T-cell (primary cell): ENCODE results near the gene SLC30A2. TPM values are rescaled to one million over a fixed set of nuclear protein-coding genes. Genes with fewer than 3 reads are reported as not detected.
A peak's percentile ranks its signal among the peaks of the same experiment; 100 is the strongest.

ENCODE experiments used
- ATAC-seq, 4 experiments: fragments of 200-7000 bp in 3 of 4; fragments of 150-1000 bp in 1 of 4; cut with Tn5 transposase; replicated peaks in 1 of 4; 1 replicate in 3 of 4; 2 replicates in 1 of 4; pipeline ENCODE4 v1.10.0; 2021; ENCODE audit warnings: moderate library complexity in 3 of 4, mild to moderate bottlenecking in 2 of 4, moderate number of reproducible peaks in 1 of 4
- CTCF ChIA-PET, 2 donors: fragments of 300-600 bp; sonication (Branson Sonifier 250); formaldehyde crosslinking; loops; one replicate each; lab custom pipeline; 2022; ENCODE audit warnings: antibody characterized with exemption in 2 of 2; lab: Charles Lee
- POLR2A ChIA-PET, 2 donors: fragments of 300-600 bp; sonication (Branson Sonifier 250); formaldehyde crosslinking; loops; one replicate each; lab custom pipeline; 2022; ENCODE audit warnings: antibody characterized with exemption in 2 of 2; lab: Charles Lee
- DNase-seq, 35 experiments: peaks; one replicate each; pipeline versions ENCODE4 v3.0.0 to v3.0.0-alpha.2; 2013 to 2023
- H3K27ac ChIP-seq: one replicate; pipeline ENCODE4 v1.5.1; 2013; ENCODE audit warnings: low read length
- H3K27me3 ChIP-seq, 2 experiments: replicated peaks in 1 of 2; 1 replicate in 1 of 2; 2 replicates in 1 of 2; pipeline versions ENCODE4 v1.6.1 to v1.7.0; 2013; ENCODE audit warnings: low read length in 1 of 2, mixed read lengths in 1 of 2; ENCODE audit not compliant: control insufficient read depth in 2 of 2, insufficient read depth in 2 of 2; ENCODE audit errors: extremely low read depth in 1 of 2
- H3K36me3 ChIP-seq, 2 donors: 1 replicate in 1 of 2; 2 replicates in 1 of 2; pipeline versions ENCODE4 v1.6.1 to v1.7.0; 2013; ENCODE audit warnings: low read length in 1 of 2; ENCODE audit not compliant: control insufficient read depth in 2 of 2, insufficient read depth in 1 of 2; ENCODE audit errors: extremely low read depth in 1 of 2
- H3K4me1 ChIP-seq, 2 experiments: 1 replicate in 1 of 2; 2 replicates in 1 of 2; pipeline versions ENCODE4 v1.6.1 to v1.7.0; 2013; ENCODE audit warnings: low read length in 2 of 2, mixed read lengths in 1 of 2; ENCODE audit not compliant: insufficient read depth in 2 of 2, control insufficient read depth in 1 of 2; ENCODE audit errors: extremely low read depth in 1 of 2
- H3K4me3 ChIP-seq, 2 donors: 1 replicate in 1 of 2; 2 replicates in 1 of 2; pipeline versions ENCODE4 v1.5.1 to v1.7.0; 2013; ENCODE audit warnings: mild to moderate bottlenecking in 2 of 2, low read length in 1 of 2, moderate library complexity in 1 of 2; ENCODE audit not compliant: control insufficient read depth in 1 of 2; ENCODE audit errors: extremely low read depth in 1 of 2
- H3K9me3 ChIP-seq: 2 replicates; pipeline ENCODE4 v1.7.0; 2013
- H3K27ac Mint-ChIP-seq, 2 donors: one replicate each; pipeline ENCODE4 v1.8.0; 2020 to 2021; ENCODE audit warnings: mild to moderate bottlenecking in 2 of 2, mixed read lengths in 2 of 2
- H3K27me3 Mint-ChIP-seq, 2 donors: one replicate each; pipeline ENCODE4 v1.8.0; 2021 to 2022; ENCODE audit warnings: mixed read lengths in 2 of 2
- H3K36me3 Mint-ChIP-seq: one replicate; pipeline ENCODE4 v1.8.0; 2021; ENCODE audit warnings: mixed read lengths
- H3K4me1 Mint-ChIP-seq, 3 donors: one replicate each; pipeline ENCODE4 v1.8.0; 2020 to 2022; ENCODE audit warnings: mixed read lengths in 3 of 3, mild to moderate bottlenecking in 1 of 3
- H3K4me3 Mint-ChIP-seq, 3 donors: one replicate each; pipeline ENCODE4 v1.8.0; 2020 to 2022; ENCODE audit warnings: mild to moderate bottlenecking in 3 of 3, mixed read lengths in 3 of 3, moderate library complexity in 3 of 3
- H3K9me3 Mint-ChIP-seq, 3 donors: one replicate each; pipeline ENCODE4 v1.8.0; 2020 to 2022; ENCODE audit warnings: mixed read lengths in 3 of 3
- WGBS: methylation state at CpG from one replicate; pipeline ENCODE4 v1.1.5; 2013; ENCODE audit warnings: missing lambda C conversion rate; ENCODE audit not compliant: insufficient coverage; 5-methylcytosine and 5-hydroxymethylcytosine counted together
- total RNA-seq, 35 experiments: library from RNA in 6 of 35; stranded (reverse) in 6 of 35; fragments of 120-200 nt in 1 of 35; gene quantifications; one replicate each; pipeline versions ENCODE4 v1.2.1 to v1.2.4 and lab custom pipeline; 2013 to 2026

SLC30A2 gene
- total RNA-seq, 5 donors from 2014 or later (not counting 1 experiment from before 2014, with no cell fraction given), result 0.13 to 0.38 (median 0.19) TPM; not detected in 2

- H3K36me3 ChIP-seq, result no peaks in the 10 kb centered on the region
- Mint-ChIP-seq H3K4me1 (peaks cover 63 to 67% (median 65%) of the 10 kb centered on the region in 3 donors), H3K4me3 (no peak overlapping the region), H3K36me3 (no peaks in the 10 kb centered on the region), H3K27me3 (no peaks in the 10 kb centered on the region), H3K9me3 (no peaks in the 10 kb centered on the region), H3K27ac (peak overlapping the region; percentile 12 to 65)
- no peak overlapping the region for H3K27ac ChIP-seq
- peaks cover 28 to 61% of the 10 kb centered on the region in 2 experiments for H3K4me1 ChIP-seq
- DNase-seq (no peak), ATAC-seq (no peak)
- H3K9me3 ChIP-seq, result no peaks in the 10 kb centered on the region
- no peak overlapping the region for H3K4me3 ChIP-seq
- 100% methylated on average over 1 of the region's 3 CpGs for WGBS
- POLR2A ChIA-PET, result no interaction called here
- H3K27me3 ChIP-seq, result no peaks in the 10 kb centered on the region
- CTCF ChIA-PET, result interaction anchor here (0.5 to 10.8 kb wide), 3 partner anchors 51 to 1167 kb away, joined by 3 to 311 read pairs (median 3); partner anchors contain the start of gene STMN1 (in 1 of the 2)
These were observed 51.3 kb downstream of the SLC30A2 start for GRCh38 chr1:25994402-25995150.

DNA sequence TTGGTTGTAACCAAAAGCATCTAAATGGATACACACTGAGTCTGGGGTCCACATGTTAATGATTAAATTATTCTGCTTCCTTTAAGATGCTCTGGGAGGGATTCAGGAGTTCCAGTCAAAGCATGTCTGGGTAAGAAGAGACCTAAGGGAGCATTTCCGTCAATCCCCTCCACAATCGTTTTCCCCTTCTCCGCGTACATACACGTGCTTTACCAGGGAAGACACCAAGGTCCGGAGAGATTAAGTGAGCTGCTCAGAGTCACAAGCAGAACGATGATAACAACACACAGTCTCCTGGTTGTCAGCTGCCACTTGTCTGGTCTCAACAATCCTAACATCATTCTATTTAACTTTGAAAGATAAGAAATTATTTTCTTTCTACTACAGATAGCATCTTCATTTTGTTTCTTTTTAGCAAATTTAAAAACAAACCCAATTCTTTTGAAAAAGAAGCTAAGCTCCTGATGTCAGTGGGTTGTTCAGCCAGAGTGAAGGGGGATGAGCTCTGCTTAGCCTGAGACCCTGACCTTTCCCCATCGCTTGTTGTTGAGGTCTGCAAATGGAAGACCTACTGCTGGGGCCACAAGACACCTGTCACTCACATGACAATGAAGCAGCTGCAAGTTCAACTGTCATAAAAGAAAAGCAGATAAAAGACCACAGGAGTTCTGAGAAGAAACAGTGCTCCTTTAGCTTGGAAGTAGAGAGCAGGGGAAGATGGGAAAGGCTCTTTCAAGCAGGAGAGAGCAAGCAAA lies 52.5 kb downstream of the SLC30A2 start:
- H3K9me3 Mint-ChIP-seq, result no peaks in the 10 kb centered on the region
- ChIA-PET CTCF (interaction anchor here in 1 of 2 donors (10.8 kb wide), 1 partner anchor 92 kb away, joined by 311 read pairs; the partner anchor contains the start of gene STMN1), POLR2A (no interaction called here)
- no peak for ATAC-seq
- no peaks in the 10 kb centered on the region for H3K27me3 Mint-ChIP-seq
- Histone ChIP-seq H3K9me3 (no peaks in the 10 kb centered on the region), H3K4me3 (no peak overlapping the region), H3K27ac (no peak overlapping the region), H3K4me1 (peaks cover 35 to 68% of the 10 kb centered on the region in 2 experiments), H3K36me3 (no peaks in the 10 kb centered on the region), H3K27me3 (no peaks in the 10 kb centered on the region)
- H3K4me3 Mint-ChIP-seq, result peak overlapping the region in 1 of 3 donors; percentile 7
- 80% methylated on average over 1 of the region's 8 CpGs for WGBS
- peaks cover 73 to 75% (median 74%) of the 10 kb centered on the region in 3 donors for H3K4me1 Mint-ChIP-seq
- peak overlapping the region; percentile 41 to 80 for H3K27ac Mint-ChIP-seq
- no peak for DNase-seq
- peaks cover 6% of the 10 kb centered on the region for H3K36me3 Mint-ChIP-seq

GRCh38 chr1:25992689-25993171 lies 53.2 kb downstream of the SLC30A2 start:
- Mint-ChIP-seq H3K9me3 (no peaks in the 10 kb centered on the region), H3K36me3 (peaks cover 9% of the 10 kb centered on the region), H3K27me3 (no peaks in the 10 kb centered on the region), H3K4me3 (peak overlapping the region in 1 of 3 donors; percentile 7), H3K27ac (peak overlapping the region; percentile 57 to 80), H3K4me1 (peaks cover 75 to 78% (median 76%) of the 10 kb centered on the region in 3 donors)
- H3K4me1 ChIP-seq, result peaks cover 37 to 72% of the 10 kb centered on the region in 2 experiments
- 81% methylated on average over 9 of the region's 9 CpGs for WGBS
- H3K27me3 ChIP-seq, result no peaks in the 10 kb centered on the region
- CTCF ChIA-PET, result interaction anchor here in 1 of 2 donors (0.8 kb wide), 1 partner anchor 185 kb away, joined by 3 read pairs; no protein-coding TSS in a partner anchor
- peaks cover 0 to 4% of the 10 kb centered on the region in 2 donors for H3K36me3 ChIP-seq
- H3K9me3 ChIP-seq, result no peaks in the 10 kb centered on the region
- ATAC-seq (no peak), DNase-seq (no peak)
- H3K4me3 ChIP-seq, result no peak overlapping the region
- POLR2A ChIA-PET, result no interaction called here
- H3K27ac ChIP-seq, result no peak overlapping the region

GRCh38 chr1:25991937-25992688 lies 53.8 kb downstream of the SLC30A2 start:
- H3K27me3 Mint-ChIP-seq, result no peaks in the 10 kb centered on the region
- Histone ChIP-seq H3K36me3 (peaks cover 0 to 9% of the 10 kb centered on the region in 2 donors), H3K27me3 (no peaks in the 10 kb centered on the region), H3K9me3 (no peaks in the 10 kb centered on the region), H3K27ac (peak overlapping the region; percentile 35), H3K4me1 (peaks cover 35 to 72% of the 10 kb centered on the region in 2 experiments), H3K4me3 (no peak overlapping the region)
- DNase-seq (no peak), ATAC-seq (no peak)
- peak overlapping the region; percentile 31 to 80 for H3K27ac Mint-ChIP-seq
- ChIA-PET POLR2A (interaction anchor here in 1 of 2 donors (0.5 kb wide), 1 partner anchor 1780 kb away, joined by 4 read pairs; no protein-coding TSS in a partner anchor), CTCF (interaction anchor here in 1 of 2 donors (0.8 to 2.7 kb wide), 3 partner anchors 87 to 184 kb away, joined by 3 to 15 read pairs (median 4); no protein-coding TSS in a partner anchor)
- H3K36me3 Mint-ChIP-seq, result peaks cover 13% of the 10 kb centered on the region
- 100% methylated on average over 1 of the region's 5 CpGs for WGBS
- H3K4me1 Mint-ChIP-seq, result peaks cover 73 to 79% (median 74%) of the 10 kb centered on the region in 3 donors
- no peaks in the 10 kb centered on the region for H3K9me3 Mint-ChIP-seq
- H3K4me3 Mint-ChIP-seq, result peak overlapping the region in 2 of 3 donors; percentile 2 to 30

DNA sequence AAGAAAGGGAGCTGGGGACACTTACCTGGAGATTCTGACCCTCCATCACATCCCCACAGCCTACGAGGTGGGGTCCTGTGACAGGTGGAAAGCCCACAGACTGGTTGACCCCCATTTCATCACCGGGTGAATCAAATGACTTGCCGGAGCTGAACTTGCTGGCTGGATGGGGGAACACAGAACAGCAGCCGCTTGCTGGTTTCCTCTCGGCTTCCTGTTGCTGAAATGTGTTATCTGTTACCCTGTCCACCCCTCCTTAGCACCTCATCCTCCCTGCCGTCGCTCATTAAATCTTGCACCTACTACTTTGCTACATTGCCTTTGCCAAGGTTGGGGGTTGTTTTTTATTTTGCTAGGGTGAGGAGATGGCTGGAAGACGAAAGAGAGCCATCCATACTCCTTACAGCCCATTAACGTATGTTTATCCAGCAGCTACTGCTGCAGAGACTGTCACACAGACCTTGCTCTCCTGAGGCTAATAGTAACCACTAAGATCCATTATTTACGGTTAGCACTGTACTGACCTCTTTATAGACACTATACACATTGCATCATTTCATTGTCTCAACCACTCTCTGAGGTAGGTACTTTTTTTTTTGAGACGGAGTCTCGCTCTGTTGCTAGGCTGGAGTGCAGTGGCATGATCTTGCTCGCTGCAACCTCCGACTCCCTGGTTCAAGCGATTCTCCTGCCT lies 55.1 kb downstream of the SLC30A2 start:
- CTCF ChIA-PET, result interaction anchor here in 1 of 2 donors (0.9 to 3.5 kb wide), 4 partner anchors 7 to 100 kb away, joined by 3 to 20 read pairs (median 10); partner anchors contain the start of gene PAFAH2
- peak overlapping the region; percentile 58 to 88 for H3K4me3 ChIP-seq
- no peaks in the 10 kb centered on the region for H3K9me3 Mint-ChIP-seq

More for the DNA sequence above, 55.1 kb downstream of the SLC30A2 start:
- H3K4me3 Mint-ChIP-seq, result peak overlapping the region; percentile 79 to 89 (median 88)
- H3K36me3 ChIP-seq, result peaks cover 0 to 17% of the 10 kb centered on the region in 2 donors
- ATAC-seq, result peak; percentile 93 to 99 (median 96)
- H3K4me1 ChIP-seq, result peaks cover 30 to 73% of the 10 kb centered on the region in 2 experiments
- H3K36me3 Mint-ChIP-seq, result peaks cover 19% of the 10 kb centered on the region
- peak overlapping the region; percentile 69 for H3K27ac ChIP-seq
- no peaks in the 10 kb centered on the region for H3K27me3 ChIP-seq
- WGBS, result 34% methylated on average over 7 of the region's 15 CpGs
- POLR2A ChIA-PET, result no interaction called here
- peaks cover 71 to 74% (median 71%) of the 10 kb centered on the region in 3 donors for H3K4me1 Mint-ChIP-seq
- H3K9me3 ChIP-seq, result no peaks in the 10 kb centered on the region
- no peaks in the 10 kb centered on the region for H3K27me3 Mint-ChIP-seq
- peak overlapping the region; percentile 92 to 95 for H3K27ac Mint-ChIP-seq
- peak; percentile 20 to 69 (median 48) for DNase-seq
